ENCODE measurements around the gene TRIM44.
"Not testable (repeated sequence)": the region's sequence is repeated elsewhere in the genome, so short reads cannot be mapped to it uniquely, and the experiment has no call there.

DNA sequence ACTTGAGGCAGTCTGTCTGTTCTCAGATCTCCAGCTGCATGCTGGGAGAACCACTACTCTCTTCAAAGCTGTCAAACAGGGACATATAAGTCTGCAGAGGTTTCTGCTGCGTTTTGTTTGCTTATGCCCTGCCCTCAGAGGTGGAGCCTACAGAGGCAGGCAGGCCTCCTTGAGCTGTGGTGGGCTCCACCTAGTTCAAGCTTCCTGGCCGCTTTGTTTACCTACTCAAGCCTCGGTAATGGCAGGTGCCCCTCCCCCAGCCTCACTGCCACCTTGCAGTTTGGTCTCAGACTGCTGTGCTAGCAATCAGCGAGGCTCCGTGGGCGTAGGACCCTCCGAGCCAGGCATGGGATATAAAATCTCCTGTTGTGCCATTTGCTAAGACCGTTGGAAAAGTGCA, 97.4 kb downstream of the TRIM44 start:
- TF ChIP-seq, protein P1, sequence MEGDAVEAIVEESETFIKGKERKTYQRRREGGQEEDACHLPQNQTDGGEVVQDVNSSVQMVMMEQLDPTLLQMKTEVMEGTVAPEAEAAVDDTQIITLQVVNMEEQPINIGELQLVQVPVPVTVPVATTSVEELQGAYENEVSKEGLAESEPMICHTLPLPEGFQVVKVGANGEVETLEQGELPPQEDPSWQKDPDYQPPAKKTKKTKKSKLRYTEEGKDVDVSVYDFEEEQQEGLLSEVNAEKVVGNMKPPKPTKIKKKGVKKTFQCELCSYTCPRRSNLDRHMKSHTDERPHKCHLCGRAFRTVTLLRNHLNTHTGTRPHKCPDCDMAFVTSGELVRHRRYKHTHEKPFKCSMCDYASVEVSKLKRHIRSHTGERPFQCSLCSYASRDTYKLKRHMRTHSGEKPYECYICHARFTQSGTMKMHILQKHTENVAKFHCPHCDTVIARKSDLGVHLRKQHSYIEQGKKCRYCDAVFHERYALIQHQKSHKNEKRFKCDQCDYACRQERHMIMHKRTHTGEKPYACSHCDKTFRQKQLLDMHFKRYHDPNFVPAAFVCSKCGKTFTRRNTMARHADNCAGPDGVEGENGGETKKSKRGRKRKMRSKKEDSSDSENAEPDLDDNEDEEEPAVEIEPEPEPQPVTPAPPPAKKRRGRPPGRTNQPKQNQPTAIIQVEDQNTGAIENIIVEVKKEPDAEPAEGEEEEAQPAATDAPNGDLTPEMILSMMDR (IDR thresholded peaks at IDR 0.05) = not testable (repeated sequence)
- TF ChIP-seq POLR2A (IDR thresholded peaks at IDR 0.05) = not testable (repeated sequence)
